ENCODE data around the gene MRPL23.

DNA sequence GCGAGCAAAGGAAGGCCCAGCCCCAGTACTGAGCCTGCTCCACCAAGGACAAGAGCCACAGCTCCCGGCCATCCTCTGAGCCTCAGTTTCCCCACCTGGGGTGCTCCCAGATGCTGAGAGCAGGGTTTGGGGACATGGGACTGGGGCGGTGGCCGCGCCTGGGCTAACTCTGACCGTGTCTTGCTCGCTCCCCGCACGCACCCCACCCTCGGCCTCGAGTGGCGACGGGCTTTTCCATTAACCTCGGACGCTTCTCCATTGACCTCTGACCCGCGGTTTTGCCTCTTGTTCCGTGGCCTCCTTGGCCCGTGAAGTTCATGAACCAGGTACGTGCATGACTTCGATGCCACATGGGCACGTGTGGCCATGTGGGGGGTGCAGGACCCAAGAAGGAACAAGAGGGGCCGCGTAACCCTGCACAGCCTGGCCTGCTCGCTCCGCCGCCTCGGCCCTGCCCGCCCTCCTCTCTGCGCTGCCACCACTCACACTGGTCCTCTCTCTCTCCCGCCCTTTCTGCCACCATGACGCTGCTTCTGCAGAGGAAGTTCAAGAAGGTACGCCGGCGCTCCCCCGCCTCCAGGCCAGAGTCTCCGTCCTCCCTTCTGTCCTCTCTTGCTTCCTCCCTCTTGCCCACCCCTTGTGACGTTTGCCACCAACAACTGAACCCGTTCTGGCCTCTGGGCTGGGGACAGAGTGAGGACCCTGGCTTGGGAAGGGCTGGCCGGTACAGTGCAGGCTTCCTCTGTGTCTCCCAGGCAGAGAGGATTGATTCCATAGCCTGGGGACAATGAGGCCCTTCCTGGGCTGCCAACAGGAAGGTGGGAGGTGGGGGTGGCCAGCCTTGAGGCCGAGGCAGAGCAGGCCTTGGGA lies 20.7 kb upstream of the MRPL23 start:
- TF ChIP-seq GATA1 (IDR thresholded peaks at IDR 0.05; ENCODE audit: low read depth, low read length) (no peak), POLR2A (IDR thresholded peaks at IDR 0.05; ENCODE audit: low read length) (no peak)

Measured in erythroblast (primary cell).